Right kidney (tissue), 1 donor: ENCODE data around the gene DPYD.

ENCODE experiments used
- DNase-seq: peaks from one replicate; pipeline ENCODE4 v3.0.0-alpha.2; 2016

Gene DPYD

GRCh38 chr1:97907886-97908285 lies 12.9 kb downstream of the DPYD start:
- no peak for DNase-seq

DNA sequence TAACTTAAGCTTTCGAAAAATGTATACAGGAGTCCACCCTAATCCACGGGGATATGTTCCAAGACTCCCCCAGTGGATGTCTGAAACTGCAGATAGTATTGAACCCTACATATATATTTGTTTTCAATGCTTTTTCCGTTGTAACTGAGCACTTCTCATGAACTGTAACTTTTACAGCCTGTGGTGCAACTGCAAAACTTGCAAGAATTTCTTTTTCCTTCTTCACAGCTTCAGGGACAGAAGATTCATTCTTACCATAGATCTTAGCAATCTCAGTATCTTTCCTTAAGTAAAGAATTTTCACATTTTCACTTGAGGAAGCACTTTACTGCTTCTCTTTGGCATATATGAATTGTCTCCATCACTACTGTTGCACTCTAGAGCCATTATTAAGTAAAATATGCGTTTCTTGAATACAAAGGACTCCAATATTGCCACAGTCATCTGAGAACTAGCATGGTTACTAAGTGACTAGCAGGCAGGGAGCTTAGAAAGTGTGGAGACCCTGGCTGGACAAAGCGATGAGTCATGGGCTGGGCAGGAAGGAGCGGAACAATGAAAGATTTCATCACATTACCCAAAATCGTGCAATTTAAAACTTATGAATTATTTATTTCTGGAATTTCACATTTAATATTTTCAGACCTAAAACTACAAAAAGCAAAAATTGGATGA lies 14.1 kb downstream of the DPYD start:
- no peak for DNase-seq

DNA sequence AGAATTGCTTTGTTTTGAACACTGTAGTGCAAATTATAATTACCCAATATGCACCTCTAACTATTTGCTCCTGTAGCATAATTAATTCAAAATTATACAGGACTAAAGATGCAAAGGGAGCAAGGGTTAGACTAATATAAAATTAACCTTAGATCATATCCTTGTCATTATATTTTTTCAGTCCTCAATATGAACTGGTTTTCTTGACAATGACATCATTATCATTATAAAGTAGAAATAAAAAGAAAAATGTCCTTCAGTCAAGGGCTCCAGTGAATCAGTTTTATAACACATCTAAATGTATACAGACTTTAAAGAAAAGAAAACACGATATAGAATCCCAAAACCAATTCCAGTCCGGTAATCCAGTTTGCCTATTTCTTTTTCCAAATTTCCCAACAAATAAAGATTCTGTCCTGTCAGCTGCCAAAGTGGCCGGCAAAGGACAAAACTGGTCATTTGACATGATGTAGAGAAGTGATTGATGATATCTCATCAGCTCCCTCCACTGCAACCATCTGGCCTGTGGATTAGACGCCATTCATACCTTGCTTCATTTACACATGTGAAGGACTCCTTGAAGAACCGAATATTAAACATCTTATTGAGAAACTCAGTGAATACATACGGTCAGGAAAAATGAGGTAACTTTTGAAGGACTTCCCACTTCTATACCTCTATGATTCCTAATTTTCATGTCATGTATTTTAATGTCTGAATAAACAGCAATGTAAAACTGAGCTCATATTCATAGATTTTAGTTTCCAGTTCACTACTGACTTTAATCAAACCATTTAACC lies 15.5 kb downstream of the DPYD start:
- no peak for DNase-seq

GRCh38 chr1:97904534-97904933 lies 16.3 kb downstream of the DPYD start:
- no peak for DNase-seq

DNA sequence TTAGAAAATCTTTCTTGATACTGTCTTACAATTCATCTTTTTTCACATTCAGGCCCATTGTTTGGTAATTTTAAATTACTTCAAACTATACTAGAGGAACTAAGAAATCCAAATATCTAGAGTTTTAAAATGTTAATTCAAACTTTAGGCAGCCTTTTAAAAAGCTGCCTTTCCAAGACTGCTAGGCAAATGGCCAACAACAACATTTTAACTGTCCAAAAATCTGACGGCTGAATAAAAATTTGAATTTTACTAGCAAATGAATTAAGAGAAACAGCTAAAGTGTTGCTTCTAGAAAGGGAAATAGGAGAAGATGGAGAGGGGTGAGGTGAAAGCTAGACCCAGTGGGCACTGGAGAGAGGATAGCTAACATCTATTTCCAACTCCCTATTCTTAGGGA lies 17.2 kb downstream of the DPYD start:
- no peak for DNase-seq

GRCh38 chr1:97902067-97902466 lies 18.8 kb downstream of the DPYD start:
- no peak for DNase-seq

- DNase-seq: no peak
These were observed 19.7 kb downstream of the DPYD start for GRCh38 chr1:97901017-97901658.

- DNase-seq: no peak
These were observed 21.9 kb downstream of the DPYD start for GRCh38 chr1:97898948-97899347.

- DNase-seq: no peak
These were observed 25.6 kb downstream of the DPYD start for GRCh38 chr1:97895278-97895677.

GRCh38 chr1:97893844-97894243 lies 27.0 kb downstream of the DPYD start:
- DNase-seq: no peak

GRCh38 chr1:97886199-97886598 lies 34.6 kb downstream of the DPYD start:
- DNase-seq: no peak

GRCh38 chr1:97883823-97884222 lies 37.0 kb downstream of the DPYD start:
- DNase-seq: no peak

- DNase-seq: no peak
These were observed 43.5 kb downstream of the DPYD start for GRCh38 chr1:97877307-97877706.

GRCh38 chr1:97875996-97876395 lies 44.8 kb downstream of the DPYD start:
- no peak for DNase-seq

GRCh38 chr1:97870589-97870988 lies 50.2 kb downstream of the DPYD start:
- DNase-seq: no peak

- no peak for DNase-seq
These were observed 51.4 kb downstream of the DPYD start for GRCh38 chr1:97869441-97869840.

DNA sequence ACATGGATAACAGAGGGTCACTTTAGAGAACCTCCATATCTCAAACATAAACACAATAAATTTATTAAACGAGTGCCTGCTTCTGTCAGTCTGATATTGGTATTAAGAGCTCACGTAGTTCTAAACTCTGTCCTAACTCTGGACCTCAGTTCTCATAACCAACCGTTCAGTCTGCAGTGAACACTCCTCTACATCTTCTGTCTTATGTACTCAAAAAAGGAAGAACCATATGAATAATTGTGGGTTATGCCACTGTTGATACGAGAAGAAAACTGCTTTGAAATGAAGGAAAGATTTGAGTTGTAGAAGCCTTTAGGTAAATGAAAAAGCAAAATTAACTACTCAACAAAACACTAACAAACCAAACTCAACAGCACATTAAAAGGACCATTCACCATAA lies 53.7 kb downstream of the DPYD start:
- DNase-seq: no peak

DNA sequence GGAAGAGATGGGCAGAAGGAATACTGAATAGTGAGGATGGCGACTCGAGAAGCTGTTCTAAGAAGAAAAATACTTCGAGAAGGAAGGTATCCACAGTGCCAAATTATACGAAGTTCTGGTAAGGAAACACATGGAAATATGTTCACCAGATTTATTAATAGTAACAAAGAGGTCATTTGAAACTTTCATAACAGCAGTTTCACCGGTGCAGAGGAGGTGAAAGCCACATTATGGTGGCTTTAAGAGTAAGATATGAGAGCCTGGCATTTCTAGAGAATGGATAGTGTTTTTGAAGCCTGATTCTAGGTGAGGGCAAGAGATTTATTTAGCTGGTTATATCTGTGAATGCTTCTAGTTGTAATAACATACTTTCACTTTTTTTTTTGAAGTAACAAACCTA lies 56.2 kb downstream of the DPYD start:
- DNase-seq: no peak

- no peak for DNase-seq
These were observed 67.6 kb downstream of the DPYD start for GRCh38 chr1:97853221-97853620.

GRCh38 chr1:97849345-97850340 lies 71.2 kb downstream of the DPYD start:
- no peak for DNase-seq

DNA sequence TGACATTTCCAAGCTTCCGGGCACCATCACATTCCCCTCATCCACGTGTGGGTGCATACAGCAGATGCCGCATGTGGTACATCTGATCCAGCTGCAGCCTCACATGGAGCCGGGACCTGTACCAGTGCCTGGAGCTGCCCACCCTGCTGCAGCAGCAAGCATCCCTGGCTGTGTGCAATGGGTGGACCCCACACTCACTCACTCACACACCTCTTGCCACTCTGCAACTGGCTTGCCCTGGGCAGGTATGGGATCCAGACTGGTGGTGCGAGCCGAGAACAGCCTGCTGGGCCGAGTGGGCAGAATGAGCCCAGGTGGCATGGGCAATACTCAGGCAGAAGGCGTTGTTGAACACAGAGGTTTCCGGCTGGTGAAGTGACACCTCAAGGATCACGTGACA lies 75.0 kb downstream of the DPYD start:
- DNase-seq: no peak

DNA sequence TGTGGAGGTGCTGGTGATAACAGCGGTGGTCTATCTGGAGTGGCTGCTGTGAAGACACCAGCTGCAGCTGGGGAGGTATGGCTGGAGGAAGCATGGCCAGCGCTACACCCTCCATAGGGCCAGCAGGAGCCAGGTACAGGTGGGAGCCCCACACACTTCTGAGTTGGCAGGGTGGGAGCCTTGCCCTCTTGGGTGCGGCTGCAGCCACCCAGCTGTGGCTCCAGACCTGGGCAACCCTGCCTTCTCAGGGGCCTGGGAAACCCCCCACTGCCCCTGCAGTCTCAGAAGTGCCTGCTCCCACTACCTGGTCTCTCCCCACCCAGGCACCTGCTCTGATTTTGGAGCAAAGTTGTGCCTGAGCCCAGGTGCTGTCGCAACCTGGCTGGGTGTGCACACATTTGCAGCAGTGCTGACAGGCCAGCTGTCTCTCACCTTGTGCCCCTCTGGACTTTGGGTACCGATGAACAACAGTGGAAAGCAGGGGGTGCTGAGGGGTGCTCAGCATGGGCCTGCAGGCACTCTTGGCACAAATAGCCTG lies 76.2 kb downstream of the DPYD start:
- no peak for DNase-seq
